GM12864 (cell line): ENCODE results near the gene MPI.
"Not testable (repeated sequence)": the region's sequence is repeated elsewhere in the genome, so short reads cannot be mapped to it uniquely, and the experiment has no call there.

Experiments
- DNase-seq: peaks from one replicate; pipeline ENCODE4 v3.0.0-alpha.2; 2011; ENCODE audit warnings: low read depth
- H3K4me3 ChIP-seq: 2 replicates; pipeline ENCODE4 v1.5.1; 2011; ENCODE audit warnings: mild to moderate bottlenecking, low read depth, low read length, control low read depth
- TF ChIP-seq, protein P1 (sequence below): IDR thresholded peaks from 2 replicates; pipeline ENCODE4 v1.5.1; 2011; ENCODE audit warnings: low read depth, mild to moderate bottlenecking, moderate library complexity, low read length, control low read depth, inconsistent platforms; ENCODE audit errors: missing control alignments

The MPI gene

DNA sequence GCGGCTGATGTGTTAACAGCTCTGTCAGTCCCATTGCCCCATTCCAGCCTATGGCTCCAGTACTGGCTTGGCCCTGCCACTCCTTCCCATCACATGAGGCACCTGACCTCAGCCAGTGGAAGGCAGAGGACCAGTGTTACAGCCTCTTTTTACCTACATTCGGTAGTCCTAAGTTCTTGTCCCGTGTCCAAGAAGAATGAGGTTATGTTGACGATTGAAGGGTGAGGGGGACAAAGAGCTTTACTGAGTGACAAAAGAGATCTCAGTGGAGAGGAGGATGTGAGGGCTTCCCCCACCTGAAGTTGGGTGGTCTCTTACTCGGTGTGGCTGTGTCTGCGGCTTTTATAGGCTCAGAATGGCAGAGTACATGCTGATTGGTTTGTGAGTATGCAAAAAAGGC, 7.3 kb upstream of the MPI start:
- no peak overlapping the region for H3K4me3 ChIP-seq
- no peak for DNase-seq
- TF ChIP-seq, protein P1, sequence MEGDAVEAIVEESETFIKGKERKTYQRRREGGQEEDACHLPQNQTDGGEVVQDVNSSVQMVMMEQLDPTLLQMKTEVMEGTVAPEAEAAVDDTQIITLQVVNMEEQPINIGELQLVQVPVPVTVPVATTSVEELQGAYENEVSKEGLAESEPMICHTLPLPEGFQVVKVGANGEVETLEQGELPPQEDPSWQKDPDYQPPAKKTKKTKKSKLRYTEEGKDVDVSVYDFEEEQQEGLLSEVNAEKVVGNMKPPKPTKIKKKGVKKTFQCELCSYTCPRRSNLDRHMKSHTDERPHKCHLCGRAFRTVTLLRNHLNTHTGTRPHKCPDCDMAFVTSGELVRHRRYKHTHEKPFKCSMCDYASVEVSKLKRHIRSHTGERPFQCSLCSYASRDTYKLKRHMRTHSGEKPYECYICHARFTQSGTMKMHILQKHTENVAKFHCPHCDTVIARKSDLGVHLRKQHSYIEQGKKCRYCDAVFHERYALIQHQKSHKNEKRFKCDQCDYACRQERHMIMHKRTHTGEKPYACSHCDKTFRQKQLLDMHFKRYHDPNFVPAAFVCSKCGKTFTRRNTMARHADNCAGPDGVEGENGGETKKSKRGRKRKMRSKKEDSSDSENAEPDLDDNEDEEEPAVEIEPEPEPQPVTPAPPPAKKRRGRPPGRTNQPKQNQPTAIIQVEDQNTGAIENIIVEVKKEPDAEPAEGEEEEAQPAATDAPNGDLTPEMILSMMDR = no peak

DNA sequence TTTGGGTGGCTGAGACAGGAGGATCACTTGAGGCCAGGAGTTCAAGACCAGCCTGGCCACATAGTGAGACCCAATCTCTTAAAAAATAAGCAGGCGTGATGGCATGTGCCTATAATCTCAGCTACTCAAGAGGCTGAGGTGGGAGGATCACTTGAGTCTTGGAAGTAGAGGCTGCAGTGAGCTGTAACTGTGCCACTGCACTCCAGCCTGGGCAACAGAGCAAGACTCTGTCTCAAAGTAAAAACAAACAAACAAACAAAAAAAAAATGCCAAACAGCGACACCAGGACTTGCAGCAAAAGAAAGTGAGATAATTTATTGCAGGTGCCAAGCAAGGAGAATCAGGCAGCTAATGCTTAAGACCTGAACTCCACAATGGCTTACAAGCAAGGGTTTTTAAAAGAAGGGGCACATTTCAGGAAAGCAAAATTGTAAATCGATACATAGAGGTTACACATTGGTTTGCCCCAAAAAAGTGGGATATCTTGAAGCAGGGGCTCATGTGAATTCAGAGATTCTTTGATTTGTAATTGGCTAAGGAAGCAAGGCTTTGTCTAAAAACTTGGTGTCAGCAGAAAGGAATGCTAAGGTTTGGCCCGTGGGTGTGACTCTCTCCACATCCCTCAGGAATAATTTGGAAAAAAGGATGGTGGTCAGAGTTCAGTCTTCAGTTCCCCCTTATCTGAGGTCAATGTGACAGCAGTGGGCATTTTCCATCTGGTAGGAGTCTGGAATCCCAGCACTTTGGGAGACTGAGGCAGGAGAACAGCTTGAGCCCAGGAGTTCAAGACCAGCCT, 5.2 kb upstream of the MPI start:
- TF ChIP-seq, protein P1 = no peak
- no peak for DNase-seq
- no peak overlapping the region for H3K4me3 ChIP-seq

DNA sequence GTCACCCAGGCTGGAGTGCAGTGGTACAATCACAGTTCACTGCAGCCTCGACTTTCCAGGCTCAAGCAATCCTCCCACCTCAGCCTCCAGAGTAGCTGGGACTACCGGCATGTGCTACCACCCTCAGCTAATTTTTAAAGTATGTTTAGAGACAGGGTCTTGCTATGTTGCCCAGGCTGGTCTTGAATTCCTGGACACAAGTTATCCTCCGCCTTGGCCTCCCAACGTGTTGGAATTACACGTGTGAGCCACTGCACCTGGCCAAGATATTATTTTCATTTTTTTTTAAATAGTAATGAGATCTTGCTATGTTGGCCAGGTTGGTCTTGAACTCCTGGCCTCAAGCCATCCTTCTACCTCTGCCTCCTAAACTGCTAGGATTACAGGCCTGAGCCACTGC, 4.4 kb upstream of the MPI start:
- DNase-seq = no peak
- TF ChIP-seq, protein P1 = no peak
- H3K4me3 ChIP-seq = no peak overlapping the region

DNA sequence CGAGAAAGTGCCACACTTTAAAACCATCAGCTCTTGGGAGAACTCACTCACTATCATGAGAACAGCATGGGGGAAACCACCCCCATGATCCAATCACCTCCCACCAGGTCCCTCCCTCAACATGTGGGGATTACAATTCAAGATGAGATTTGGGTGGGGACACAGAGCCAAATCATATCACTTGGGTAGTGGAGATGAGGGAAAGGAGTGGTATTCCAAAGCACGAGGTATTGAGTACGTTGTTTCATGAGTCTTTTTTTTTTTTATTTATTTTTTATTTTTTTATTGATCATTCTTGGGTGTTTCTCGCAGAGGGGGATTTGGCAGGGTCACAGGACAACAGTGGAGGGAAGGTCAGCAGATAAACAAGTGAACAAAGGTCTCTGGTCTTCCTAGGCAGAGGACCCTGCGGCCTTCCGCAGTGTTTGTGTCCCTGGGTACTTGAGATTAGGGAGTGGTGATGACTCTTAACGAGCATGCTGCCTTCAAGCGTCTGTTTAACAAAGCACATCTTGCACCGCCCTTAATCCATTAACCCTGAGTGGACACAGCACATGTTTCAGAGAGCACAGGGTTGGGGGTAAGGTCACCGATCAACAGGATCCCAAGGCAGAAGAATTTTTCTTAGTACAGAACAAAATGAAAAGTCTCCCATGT, 2.2 kb upstream of the MPI start:
- H3K4me3 ChIP-seq, DNase-seq: not testable (repeated sequence)

DNA sequence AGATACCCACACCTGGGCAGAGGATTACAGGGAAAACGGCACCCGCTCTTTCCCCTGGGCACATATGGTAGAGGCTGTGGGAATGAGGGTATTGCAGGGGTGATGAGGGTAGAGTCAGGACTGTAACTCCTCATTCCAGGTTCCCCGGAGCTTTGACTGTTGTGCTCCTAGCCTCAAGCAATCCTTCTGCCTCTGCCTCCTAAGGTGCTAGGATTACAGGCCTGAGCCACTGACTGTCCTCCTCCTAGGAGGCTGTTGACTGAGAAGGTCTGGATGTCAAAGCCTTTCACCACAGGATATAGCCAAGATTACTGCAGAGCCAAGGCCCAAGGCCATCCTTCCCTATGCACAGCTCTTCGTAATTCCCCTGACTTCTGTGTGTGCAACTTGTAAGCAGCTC, 1.1 kb upstream of the MPI start:
- no peak overlapping the region; the same call in none of the 2 replicates for H3K4me3 ChIP-seq
- TF ChIP-seq, protein P1 = no peak
- DNase-seq = no peak

DNA sequence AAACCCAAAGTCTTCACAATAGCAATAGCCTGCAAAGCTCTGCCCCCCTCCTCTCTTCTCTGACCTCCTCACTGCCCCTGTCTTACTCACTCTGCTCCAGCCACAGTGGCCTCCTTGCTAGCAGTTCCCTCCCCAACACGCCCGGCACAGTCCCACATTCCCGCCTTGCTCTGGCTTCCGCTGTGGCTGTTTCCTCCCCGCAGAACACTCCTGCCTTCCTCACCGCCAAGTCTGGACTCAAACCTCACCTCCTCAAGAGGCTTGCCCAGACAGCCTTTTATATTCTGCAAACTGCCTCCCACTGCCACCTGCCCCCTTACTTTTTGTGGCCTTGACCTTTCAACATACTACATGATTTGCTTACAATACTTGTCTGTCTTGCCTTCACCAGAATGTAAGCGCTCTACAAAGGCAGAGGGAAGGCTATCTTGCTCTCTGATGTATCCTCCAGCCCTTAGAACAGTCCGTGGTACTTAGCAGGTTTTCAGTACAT, 406 bp upstream of the MPI start:
- no peak for DNase-seq
- peak overlapping the region; percentile 92 for H3K4me3 ChIP-seq
- TF ChIP-seq, protein P1 = no peak

DNA sequence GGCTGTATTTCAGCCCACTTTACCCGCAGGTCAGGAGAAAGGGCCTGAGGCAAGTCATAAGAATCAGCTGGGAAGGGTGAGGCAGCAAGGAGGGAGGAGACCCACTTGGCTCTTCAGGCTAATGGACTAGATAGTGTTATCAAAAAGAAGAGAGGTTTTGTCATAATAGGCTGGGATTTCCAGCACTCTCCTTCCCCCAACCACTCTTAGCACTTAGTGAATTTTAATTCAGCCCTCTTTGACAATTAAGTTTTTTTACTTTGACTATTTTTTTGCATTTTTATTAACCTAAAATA, 771 bp downstream of the MPI start:
- TF ChIP-seq, protein P1 = no peak
- H3K4me3 ChIP-seq = peak overlapping the region; percentile 92
- DNase-seq = no peak
